Subcutaneous adipose tissue (tissue), 4 donors: ENCODE results near the gene STAMBP. TPM values are rescaled to one million over a fixed set of nuclear protein-coding genes. Genes with fewer than 3 reads are reported as not detected.

Source experiments
- total RNA-seq, 4 donors: library from RNA; depleted of rRNA; stranded (reverse); fragments of >200 nt; gene quantifications; one replicate each; pipeline ENCODE4 v1.1.0, GENCODE V29; 2016
- TF ChIP-seq, protein P1 (sequence below): fragments of 450-650 bp; IDR thresholded peaks from one replicate; pipeline ENCODE4 v1.5.1; 2016; ENCODE audit warnings: low read depth, mild to moderate bottlenecking, control low read depth, antibody characterized with exemption, moderate library complexity

The STAMBP gene
- total RNA-seq, 4 donors from 2014 or later, result 26.2 to 36.2 (median 32.3) TPM

DNA sequence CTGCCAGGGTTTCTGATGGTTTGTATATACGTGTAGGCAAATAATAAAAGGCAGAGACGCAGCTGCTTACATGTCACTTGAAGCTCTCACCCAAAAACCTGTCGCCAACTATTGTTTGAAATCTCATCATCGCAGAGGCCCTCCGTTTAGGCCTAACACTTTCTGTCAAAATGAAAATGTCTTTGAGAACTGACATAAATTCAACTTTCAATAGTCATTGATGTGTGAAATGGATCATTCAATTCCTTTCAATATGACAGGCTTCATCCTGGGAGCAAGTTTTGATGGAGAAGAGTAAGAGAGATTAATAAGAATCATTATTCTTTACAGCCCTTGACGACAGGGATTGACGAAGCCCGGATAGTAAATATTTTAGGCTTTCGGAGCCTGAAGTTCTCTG lies 66.7 kb downstream of the STAMBP start:
- TF ChIP-seq, protein P1, sequence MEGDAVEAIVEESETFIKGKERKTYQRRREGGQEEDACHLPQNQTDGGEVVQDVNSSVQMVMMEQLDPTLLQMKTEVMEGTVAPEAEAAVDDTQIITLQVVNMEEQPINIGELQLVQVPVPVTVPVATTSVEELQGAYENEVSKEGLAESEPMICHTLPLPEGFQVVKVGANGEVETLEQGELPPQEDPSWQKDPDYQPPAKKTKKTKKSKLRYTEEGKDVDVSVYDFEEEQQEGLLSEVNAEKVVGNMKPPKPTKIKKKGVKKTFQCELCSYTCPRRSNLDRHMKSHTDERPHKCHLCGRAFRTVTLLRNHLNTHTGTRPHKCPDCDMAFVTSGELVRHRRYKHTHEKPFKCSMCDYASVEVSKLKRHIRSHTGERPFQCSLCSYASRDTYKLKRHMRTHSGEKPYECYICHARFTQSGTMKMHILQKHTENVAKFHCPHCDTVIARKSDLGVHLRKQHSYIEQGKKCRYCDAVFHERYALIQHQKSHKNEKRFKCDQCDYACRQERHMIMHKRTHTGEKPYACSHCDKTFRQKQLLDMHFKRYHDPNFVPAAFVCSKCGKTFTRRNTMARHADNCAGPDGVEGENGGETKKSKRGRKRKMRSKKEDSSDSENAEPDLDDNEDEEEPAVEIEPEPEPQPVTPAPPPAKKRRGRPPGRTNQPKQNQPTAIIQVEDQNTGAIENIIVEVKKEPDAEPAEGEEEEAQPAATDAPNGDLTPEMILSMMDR, result no peak

DNA sequence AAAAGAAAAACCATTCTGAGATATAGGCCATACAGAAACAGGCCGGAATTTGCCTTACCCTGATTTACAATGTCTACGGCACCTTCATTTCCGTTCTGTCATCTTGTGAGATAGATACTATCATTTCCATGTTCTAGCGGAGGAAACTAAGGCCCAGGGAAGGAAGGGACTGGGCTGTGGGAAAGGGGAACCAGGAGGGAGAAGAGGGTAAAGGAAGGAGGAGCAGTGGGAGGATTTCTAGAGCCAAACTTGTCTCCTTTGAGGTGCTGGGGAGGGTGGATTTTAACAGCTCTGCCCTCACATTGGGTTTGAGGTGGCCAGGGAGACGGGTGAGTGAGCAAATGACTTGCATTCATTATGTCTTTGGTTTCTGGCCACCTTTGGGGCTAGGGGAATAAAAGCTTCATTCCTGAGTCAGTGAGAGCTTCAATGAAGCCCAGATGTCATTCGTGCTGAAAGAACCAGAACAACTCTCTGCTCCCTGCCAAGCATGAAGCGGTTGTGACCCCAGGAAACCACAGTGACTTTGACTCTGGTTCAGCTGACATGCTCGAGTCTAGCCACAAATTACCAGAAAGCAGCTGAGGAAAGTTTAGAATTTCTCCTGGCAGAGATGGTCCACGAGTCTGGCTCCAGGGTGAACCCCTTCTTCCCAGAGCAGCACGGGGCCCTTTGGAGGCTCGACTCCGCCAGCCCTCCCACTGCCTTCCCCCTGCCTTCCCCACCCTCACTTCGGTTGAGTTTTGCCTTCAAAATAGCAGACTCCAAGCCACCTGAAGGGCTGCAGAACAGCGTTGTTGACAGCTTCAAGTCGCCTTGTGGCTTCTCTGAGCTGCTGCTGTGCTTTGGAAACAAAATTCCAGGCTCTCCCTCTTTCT lies 67.8 kb downstream of the STAMBP start:
- TF ChIP-seq, protein P1, result no peak

DNA sequence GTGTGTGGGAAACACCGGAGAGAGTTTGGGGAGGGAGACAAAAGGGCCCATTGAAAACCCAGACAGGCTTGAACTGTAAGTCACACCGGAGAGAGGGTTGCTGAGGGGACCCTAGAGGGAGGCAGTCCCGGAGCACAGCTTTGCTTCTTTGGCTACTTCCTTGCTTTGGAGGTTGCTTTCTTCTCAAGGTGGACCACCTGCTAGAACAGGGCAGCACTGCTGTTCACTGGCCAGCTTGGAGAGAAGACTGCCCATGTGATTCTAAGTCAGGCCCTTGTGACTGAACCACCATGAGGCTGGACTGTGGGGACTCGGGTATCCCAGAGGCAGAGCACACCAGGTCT lies 68.5 kb downstream of the STAMBP start:
- TF ChIP-seq, protein P1, result no peak

DNA sequence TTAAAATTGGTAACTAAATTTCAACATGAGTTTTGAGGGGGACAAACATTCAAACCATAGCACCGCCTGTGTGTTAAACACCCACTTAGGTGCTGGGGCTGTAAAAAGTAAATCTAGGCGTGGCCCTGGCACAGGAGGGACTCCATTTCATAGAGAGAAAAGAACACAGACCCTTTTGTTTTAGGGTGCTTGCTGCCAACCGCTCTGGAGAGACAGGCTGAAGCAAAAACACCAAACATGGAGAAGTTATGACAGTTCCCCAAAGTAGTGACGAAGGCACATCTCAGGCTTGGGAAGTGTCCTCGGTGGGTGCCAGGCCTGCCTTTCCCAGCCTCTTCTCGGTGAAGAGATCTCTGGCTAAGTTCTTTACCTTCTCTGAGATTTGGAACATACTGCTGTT lies 69.2 kb downstream of the STAMBP start:
- TF ChIP-seq, protein P1, result no peak

DNA sequence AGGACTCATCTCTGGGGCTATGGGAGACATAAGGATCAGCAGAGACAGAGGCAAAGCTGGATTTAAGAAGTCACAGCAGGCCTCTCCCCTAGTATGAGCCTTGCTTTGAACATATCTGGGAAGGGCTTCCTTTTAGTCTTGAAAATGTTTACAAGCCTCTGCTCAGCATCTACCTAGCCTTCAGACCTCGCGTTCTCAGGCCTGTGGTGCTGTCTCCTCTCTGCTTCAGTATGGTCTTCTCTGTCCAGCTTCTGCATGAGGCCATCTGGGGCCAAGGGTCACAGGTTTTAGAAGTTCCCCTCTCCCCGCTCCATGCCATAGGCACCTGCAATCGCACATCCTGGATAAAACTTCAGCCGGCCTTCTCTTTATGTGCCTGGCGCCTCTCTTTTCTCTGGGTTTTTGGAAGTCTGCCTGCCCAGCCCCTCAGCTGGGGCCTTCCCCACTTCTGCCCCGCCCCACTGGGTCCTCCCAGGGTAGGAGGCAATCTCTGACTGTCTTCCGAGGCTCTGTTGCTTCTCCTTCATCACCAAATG lies 71.1 kb downstream of the STAMBP start:
- TF ChIP-seq, protein P1, result no peak

DNA sequence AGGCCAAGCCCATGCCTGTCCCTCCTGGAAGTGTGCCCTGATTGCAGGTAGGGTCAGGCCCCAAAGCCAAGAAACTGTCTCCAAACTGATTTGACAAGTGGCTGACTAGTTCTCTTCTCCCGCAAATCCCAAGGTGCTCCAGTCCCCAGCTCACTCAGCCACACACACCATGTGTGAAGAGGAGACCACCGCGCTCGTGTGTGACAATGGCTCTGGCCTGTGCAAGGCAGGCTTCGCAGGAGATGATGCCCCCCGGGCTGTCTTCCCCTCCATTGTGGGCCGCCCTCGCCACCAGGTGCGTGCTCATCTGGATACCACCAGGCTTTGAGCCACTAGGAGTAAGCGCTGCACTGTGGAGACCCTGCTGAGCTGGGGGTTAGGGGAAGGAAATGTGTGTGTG lies 72.4 kb downstream of the STAMBP start:
- TF ChIP-seq, protein P1, result no peak

DNA sequence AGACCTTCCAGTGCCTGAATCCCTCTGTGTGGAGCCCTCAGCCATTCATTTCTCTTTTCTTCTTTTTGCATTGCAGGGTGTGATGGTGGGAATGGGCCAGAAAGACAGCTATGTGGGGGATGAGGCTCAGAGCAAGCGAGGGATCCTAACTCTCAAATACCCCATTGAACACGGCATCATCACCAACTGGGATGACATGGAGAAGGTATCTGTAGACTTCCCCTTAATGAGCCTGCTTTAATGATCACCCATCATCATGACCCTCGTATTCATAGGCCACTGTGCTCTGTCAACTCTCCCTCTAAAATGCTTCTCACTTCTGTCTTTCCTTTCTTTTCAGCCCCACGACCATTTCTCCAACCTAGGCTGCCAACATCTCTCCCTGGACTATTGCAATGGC lies 73.5 kb downstream of the STAMBP start:
- TF ChIP-seq, protein P1, result no peak
